ENCODE results near the gene TLE7. TPM values are rescaled to one million over a fixed set of nuclear protein-coding genes. Genes with fewer than 3 reads are reported as not detected.

TLE7 gene
- total RNA-seq, 2 experiments from 2014 or later, result not detected

DNA sequence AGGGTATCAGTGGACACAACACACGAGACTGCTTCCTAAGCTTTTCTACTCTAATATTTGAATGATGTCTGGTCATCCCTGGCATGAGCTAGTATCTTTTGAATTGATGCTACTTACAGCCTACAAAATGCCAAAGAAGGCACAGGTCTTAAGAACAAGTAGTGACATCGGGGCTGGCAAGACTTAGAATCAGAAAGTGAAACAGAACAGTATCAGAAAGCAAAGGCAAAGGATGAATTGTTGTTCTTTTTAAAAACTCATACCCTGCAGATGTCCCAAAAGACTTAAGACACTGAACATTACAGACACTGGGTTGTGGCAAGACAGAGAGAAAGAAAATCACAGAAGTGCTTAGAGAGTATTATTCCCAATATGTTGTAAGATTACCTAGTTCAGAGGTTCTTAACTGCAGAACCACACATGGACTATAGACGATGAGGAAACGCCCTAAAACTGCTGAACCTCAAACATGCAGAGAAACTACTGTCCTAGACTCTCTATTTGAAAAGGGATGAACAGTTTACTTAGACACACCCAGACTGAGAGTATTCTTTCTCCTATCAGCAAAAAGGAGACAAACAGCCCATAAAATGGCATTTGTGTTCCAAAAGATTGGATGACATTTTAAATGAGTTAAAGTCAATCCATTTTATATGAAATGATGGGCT, 34.7 kb upstream of the TLE7 start:
- no TSS peak for BruUV-seq (replicated peaks)
- H3K79me2 ChIP-seq (ENCODE audit: insufficient read depth, low read depth, low read length), result no peaks in the 10 kb centered on the region
- no peak overlapping the region for H3K4me3 ChIP-seq (ENCODE audit: low read depth, low read length, poor library complexity, severe bottlenecking)
- POLR2A ChIA-PET, result no interaction called here
- TF ChIP-seq EZH2phosphoT487 (IDR thresholded peaks at IDR 0.05; ENCODE audit: borderline replicate concordance, low read depth, low read length), result no peak
- TF ChIP-seq, protein P1, sequence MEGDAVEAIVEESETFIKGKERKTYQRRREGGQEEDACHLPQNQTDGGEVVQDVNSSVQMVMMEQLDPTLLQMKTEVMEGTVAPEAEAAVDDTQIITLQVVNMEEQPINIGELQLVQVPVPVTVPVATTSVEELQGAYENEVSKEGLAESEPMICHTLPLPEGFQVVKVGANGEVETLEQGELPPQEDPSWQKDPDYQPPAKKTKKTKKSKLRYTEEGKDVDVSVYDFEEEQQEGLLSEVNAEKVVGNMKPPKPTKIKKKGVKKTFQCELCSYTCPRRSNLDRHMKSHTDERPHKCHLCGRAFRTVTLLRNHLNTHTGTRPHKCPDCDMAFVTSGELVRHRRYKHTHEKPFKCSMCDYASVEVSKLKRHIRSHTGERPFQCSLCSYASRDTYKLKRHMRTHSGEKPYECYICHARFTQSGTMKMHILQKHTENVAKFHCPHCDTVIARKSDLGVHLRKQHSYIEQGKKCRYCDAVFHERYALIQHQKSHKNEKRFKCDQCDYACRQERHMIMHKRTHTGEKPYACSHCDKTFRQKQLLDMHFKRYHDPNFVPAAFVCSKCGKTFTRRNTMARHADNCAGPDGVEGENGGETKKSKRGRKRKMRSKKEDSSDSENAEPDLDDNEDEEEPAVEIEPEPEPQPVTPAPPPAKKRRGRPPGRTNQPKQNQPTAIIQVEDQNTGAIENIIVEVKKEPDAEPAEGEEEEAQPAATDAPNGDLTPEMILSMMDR (conservative IDR thresholded peaks at IDR 0.05; ENCODE audit: low read length), result no peak
- H2AFZ ChIP-seq (ENCODE audit: low read length), result no peak overlapping the region
- H3K27ac ChIP-seq (ENCODE audit: low read depth, low read length, poor library complexity, severe bottlenecking), result no peak overlapping the region
- intact Hi-C loops (cut with micrococcal nuclease; ENCODE audit: unreplicated experiment), result no loop called here
- H3K4me2 ChIP-seq (ENCODE audit: low read length), result no peak overlapping the region
- H4K20me1 ChIP-seq (ENCODE audit: insufficient read depth, low read length), result no peaks in the 10 kb centered on the region
- H3K4me1 ChIP-seq (ENCODE audit: insufficient read depth, low read length, poor library complexity, severe bottlenecking), result no peaks in the 10 kb centered on the region
- no peak for DNase-seq (ENCODE audit: low spot score)
- no peaks in the 10 kb centered on the region for H3K36me3 ChIP-seq (ENCODE audit: insufficient read depth, low read length)
- no peaks in the 10 kb centered on the region for H3K9me3 ChIP-seq (ENCODE audit: low read length)
- CTCF ChIA-PET (ENCODE audit: unreplicated experiment), result interaction anchor here (0.5 kb wide), 1 partner anchor 51 kb away, joined by 3 read pairs; no protein-coding TSS in a partner anchor
- no peaks in the 10 kb centered on the region for H3K9me2 ChIP-seq (ENCODE audit: insufficient read depth, low read length)

DNA sequence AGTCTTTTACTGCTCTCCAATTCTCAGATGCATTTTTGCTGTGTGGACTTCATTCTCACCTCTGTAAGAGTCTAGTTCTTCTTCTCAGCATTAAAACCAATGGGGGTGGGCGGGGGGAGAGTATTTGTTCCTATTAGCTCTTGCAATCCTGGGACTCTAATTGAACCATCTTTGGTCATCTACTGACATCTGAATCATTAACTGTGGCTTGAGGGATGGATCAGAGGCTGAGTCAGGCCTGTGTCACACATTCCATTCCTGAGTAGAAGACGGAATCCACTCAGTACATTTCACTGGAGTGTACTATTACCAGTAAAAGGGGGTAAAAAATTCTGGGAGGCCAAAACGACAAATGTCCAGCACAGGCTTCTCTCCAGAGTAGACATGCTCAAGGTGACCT, 33.0 kb upstream of the TLE7 start:
- Histone ChIP-seq H3K9me2 (ENCODE audit: insufficient read depth, low read length) (no peaks in the 10 kb centered on the region), H2AFZ (ENCODE audit: low read length) (no peak overlapping the region), H3K27ac (ENCODE audit: low read depth, low read length, poor library complexity, severe bottlenecking) (no peak overlapping the region), H3K36me3 (ENCODE audit: insufficient read depth, low read length) (no peaks in the 10 kb centered on the region), H3K9me3 (ENCODE audit: low read length) (no peaks in the 10 kb centered on the region), H3K4me1 (ENCODE audit: insufficient read depth, low read length, poor library complexity, severe bottlenecking) (no peaks in the 10 kb centered on the region), H3K79me2 (ENCODE audit: insufficient read depth, low read depth, low read length) (no peaks in the 10 kb centered on the region), H3K4me3 (ENCODE audit: low read depth, low read length, poor library complexity, severe bottlenecking) (no peak overlapping the region), H3K4me2 (ENCODE audit: low read length) (no peak overlapping the region), H4K20me1 (ENCODE audit: insufficient read depth, low read length) (no peaks in the 10 kb centered on the region)
- DNase-seq (ENCODE audit: low spot score), result no peak
- no peak for TF ChIP-seq EZH2phosphoT487 (IDR thresholded peaks at IDR 0.05; ENCODE audit: borderline replicate concordance, low read depth, low read length)
- TF ChIP-seq, protein P1 (conservative IDR thresholded peaks at IDR 0.05; ENCODE audit: low read length), result no peak
- no TSS peak for BruUV-seq (replicated peaks)
- CTCF ChIA-PET (ENCODE audit: unreplicated experiment), result no interaction called here
- POLR2A ChIA-PET, result no interaction called here
- intact Hi-C loops (cut with micrococcal nuclease; ENCODE audit: unreplicated experiment), result no loop called here

DNA sequence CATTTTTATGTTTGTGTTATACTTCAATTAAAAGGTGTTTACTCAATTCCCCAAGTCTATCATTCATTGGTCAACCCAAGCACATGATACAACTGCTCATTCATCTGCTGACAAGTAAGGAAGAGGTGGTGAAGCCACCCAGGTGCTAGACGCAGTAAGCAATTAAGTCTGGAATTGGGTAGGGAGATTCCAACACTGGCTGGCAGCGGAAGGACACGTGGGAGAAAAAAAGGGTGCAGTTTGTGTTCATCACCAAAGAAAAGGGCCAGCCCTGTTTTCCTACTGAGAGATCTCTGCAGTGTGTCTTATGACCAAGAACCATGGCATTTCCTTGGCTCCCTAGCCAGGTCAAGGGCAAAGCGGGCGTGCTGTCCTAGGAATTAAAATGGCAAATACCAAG, 32.0 kb upstream of the TLE7 start:
- Histone ChIP-seq H3K4me1 (ENCODE audit: insufficient read depth, low read length, poor library complexity, severe bottlenecking) (no peaks in the 10 kb centered on the region), H3K36me3 (ENCODE audit: insufficient read depth, low read length) (no peaks in the 10 kb centered on the region), H3K4me2 (ENCODE audit: low read length) (no peak overlapping the region), H2AFZ (ENCODE audit: low read length) (no peak overlapping the region), H3K9me2 (ENCODE audit: insufficient read depth, low read length) (no peaks in the 10 kb centered on the region), H3K79me2 (ENCODE audit: insufficient read depth, low read depth, low read length) (no peaks in the 10 kb centered on the region), H4K20me1 (ENCODE audit: insufficient read depth, low read length) (no peaks in the 10 kb centered on the region), H3K9me3 (ENCODE audit: low read length) (no peaks in the 10 kb centered on the region), H3K27ac (ENCODE audit: low read depth, low read length, poor library complexity, severe bottlenecking) (no peak overlapping the region), H3K4me3 (ENCODE audit: low read depth, low read length, poor library complexity, severe bottlenecking) (no peak overlapping the region)
- no TSS peak for BruUV-seq (replicated peaks)
- DNase-seq (ENCODE audit: low spot score), result no peak
- intact Hi-C loops (cut with micrococcal nuclease; ENCODE audit: unreplicated experiment), result no loop called here
- TF ChIP-seq, protein P1 (conservative IDR thresholded peaks at IDR 0.05; ENCODE audit: low read length), result no peak
- ChIA-PET CTCF (ENCODE audit: unreplicated experiment) (no interaction called here), POLR2A (no interaction called here)

Data from OCI-LY7 (cell line).